GM06990 (cell line): ENCODE measurements around the gene GMCL2.
A peak's percentile ranks its signal among the peaks of the same experiment; 100 is the strongest.

Experiments used
- DNase-seq: peaks from one replicate; pipeline ENCODE4 v3.0.0-alpha.2; 2011; ENCODE audit not compliant: insufficient read length; ENCODE audit errors: extremely low read depth
- H3K27me3 ChIP-seq: replicated peaks from 2 replicates; pipeline ENCODE4 v1.6.0; 2011; ENCODE audit warnings: low read length; ENCODE audit not compliant: control insufficient read depth, insufficient read depth
- H3K36me3 ChIP-seq: 2 replicates; pipeline ENCODE4 v1.5.1; 2011; ENCODE audit warnings: low read length; ENCODE audit not compliant: control insufficient read depth, insufficient read depth
- H3K4me3 ChIP-seq: replicated peaks from 2 replicates; pipeline ENCODE4 v1.5.1; 2011; ENCODE audit warnings: low read depth, mild to moderate bottlenecking, control low read depth, low read length
- CTCF ChIP-seq: IDR thresholded peaks from 2 replicates; pipeline ENCODE4 v1.5.1; 2011; ENCODE audit warnings: low read length, control low read depth, mild to moderate bottlenecking, inconsistent platforms; ENCODE audit not compliant: insufficient read depth, poor library complexity, severe bottlenecking

GMCL2 gene

GRCh38 chr5:178187014-178187413 is at the start of gene GMCL2:
Gene GMCL2 (minus strand): TSS chr5:178187371. CDS start chr5:178187299, 72 bp downstream.
- H3K4me3 ChIP-seq: no peak within 1 kb of the TSS
- no peak for TF ChIP-seq CTCF
- DNase-seq: no peak
- no peaks in the 10 kb centered on the region for H3K36me3 ChIP-seq
- no peaks in the 10 kb centered on the region; the same call in 1 of the 2 replicates for H3K27me3 ChIP-seq

- Histone ChIP-seq H3K36me3 (no peaks in the 10 kb centered on the region), H3K4me3 (no peak overlapping the region), H3K27me3 (no peaks in the 10 kb centered on the region)
- DNase-seq: no peak
- no peak for TF ChIP-seq CTCF
Observed at GRCh38 chr5:178236679-178237078, 49.5 kb upstream of the GMCL2 start.

- no peaks in the 10 kb centered on the region for H3K27me3 ChIP-seq
- peaks cover under 1% of the 10 kb centered on the region; the same call in 1 of the 2 replicates for H3K36me3 ChIP-seq
- no peak for TF ChIP-seq CTCF
- DNase-seq: no peak
- H3K4me3 ChIP-seq: no peak overlapping the region
Observed at GRCh38 chr5:178236126-178236525, 49.0 kb upstream of the GMCL2 start.

- Histone ChIP-seq H3K4me3 (no peak overlapping the region), H3K36me3 (peaks cover 3% of the 10 kb centered on the region), H3K27me3 (no peaks in the 10 kb centered on the region)
- DNase-seq: no peak
- no peak for TF ChIP-seq CTCF
Observed at GRCh38 chr5:178235588-178235974, 48.4 kb upstream of the GMCL2 start.

- Histone ChIP-seq H3K36me3 (peaks cover 4% of the 10 kb centered on the region), H3K4me3 (no peak overlapping the region), H3K27me3 (no peaks in the 10 kb centered on the region)
- TF ChIP-seq CTCF: peak; percentile 84
- DNase-seq: peak; percentile 47
Observed at GRCh38 chr5:178234750-178235587, 47.8 kb upstream of the GMCL2 start.
